GM23338 (cell line): ENCODE data around the gene OMP. TPM values are rescaled to one million over a fixed set of nuclear protein-coding genes. Genes with fewer than 3 reads are reported as not detected.

Experiments used
- ATAC-seq: fragments of 200-7000 bp; cut with Tn5 transposase; 3 replicates; pipeline ENCODE4 v1.9.1; 2020
- DNase-seq: peaks from one replicate; pipeline ENCODE4 v3.0.0-alpha.2; 2015; ENCODE audit warnings: low spot score
- H2AFZ ChIP-seq: fragments of 200-600 bp; sonication (generic); 2 replicates; pipeline ENCODE4 v1.8.0; 2016; ENCODE audit warnings: antibody characterized with exemption, mild to moderate bottlenecking, moderate library complexity
- H3F3A ChIP-seq: fragments of 200-600 bp; sonication (generic); replicated peaks from 2 replicates; pipeline ENCODE4 v1.8.0; 2017; ENCODE audit warnings: antibody characterized with exemption, mixed run types, low read depth
- H3K27ac ChIP-seq: fragments of 200-600 bp; sonication (generic); 2 replicates; pipeline ENCODE4 v1.6.1; 2016; ENCODE audit warnings: low read depth
- H3K27me3 ChIP-seq: fragments of 200-600 bp; sonication (generic); 2 replicates; pipeline ENCODE4 v1.8.0; 2016; ENCODE audit warnings: mild to moderate bottlenecking, mixed run types, moderate library complexity; ENCODE audit not compliant: insufficient read depth
- H3K36me3 ChIP-seq: fragments of 200-600 bp; sonication (generic); 2 replicates; pipeline ENCODE4 v1.8.0; 2016; ENCODE audit warnings: mild to moderate bottlenecking; ENCODE audit not compliant: insufficient read depth
- H3K4me1 ChIP-seq: fragments of 200-600 bp; sonication (generic); 2 replicates; pipeline ENCODE4 v1.8.0; 2016; ENCODE audit warnings: mild to moderate bottlenecking, moderate library complexity; ENCODE audit not compliant: insufficient read depth
- H3K4me2 ChIP-seq: fragments of 200-600 bp; sonication (generic); 2 replicates; pipeline ENCODE4 v1.7.1; 2017; ENCODE audit warnings: mixed run types
- H3K4me3 ChIP-seq: fragments of 200-600 bp; sonication (generic); 2 replicates; pipeline ENCODE4 v1.6.1; 2016; ENCODE audit warnings: mixed run types
- H3K79me2 ChIP-seq: fragments of 200-600 bp; sonication (generic); replicated peaks from 2 replicates; pipeline ENCODE4 v1.8.0; 2017; ENCODE audit warnings: mild to moderate bottlenecking; ENCODE audit not compliant: insufficient read depth
- H3K9me2 ChIP-seq: fragments of 200-600 bp; sonication (generic); 2 replicates; pipeline ENCODE4 v1.8.0; 2017; ENCODE audit not compliant: insufficient read depth
- H4K20me1 ChIP-seq: fragments of 200-600 bp; sonication (generic); replicated peaks from 2 replicates; pipeline ENCODE4 v1.8.0; 2017; ENCODE audit warnings: mild to moderate bottlenecking; ENCODE audit not compliant: insufficient read depth
- H3K27ac Mint-ChIP-seq: 2 replicates; pipeline ENCODE4 v1.8.0; 2020; ENCODE audit warnings: inconsistent platforms, mild to moderate bottlenecking, moderate library complexity, mixed read lengths
- H3K27me3 Mint-ChIP-seq: 3 replicates; pipeline ENCODE4 v1.8.0; 2022; ENCODE audit warnings: low read depth, mild to moderate bottlenecking, moderate library complexity, mixed read lengths, inconsistent platforms; ENCODE audit not compliant: insufficient read depth, poor library complexity
- H3K36me3 Mint-ChIP-seq: 3 replicates; pipeline ENCODE4 v1.8.0; 2021; ENCODE audit warnings: low read depth, mild to moderate bottlenecking, inconsistent platforms, moderate library complexity, mixed read lengths
- H3K4me1 Mint-ChIP-seq: 3 replicates; pipeline ENCODE4 v1.8.0; 2020; ENCODE audit warnings: mild to moderate bottlenecking, inconsistent platforms, mixed read lengths
- H3K4me3 Mint-ChIP-seq: 3 replicates; pipeline ENCODE4 v1.8.0; 2021; ENCODE audit warnings: moderate library complexity, mild to moderate bottlenecking, inconsistent platforms, mixed read lengths
- H3K9me3 Mint-ChIP-seq: 3 replicates; pipeline ENCODE4 v1.8.0; 2020; ENCODE audit warnings: moderate library complexity, mild to moderate bottlenecking, inconsistent platforms, mixed read lengths
- CREB1 ChIP-seq: fragments of 250-450 bp; sonication (Bioruptor Pico); IDR thresholded peaks from 2 replicates; pipeline ENCODE4 v1.5.0; 2020; ENCODE audit warnings: low read depth, mild to moderate bottlenecking, moderate library complexity
- EZH2 ChIP-seq: fragments of 200-600 bp; sonication (generic); IDR thresholded peaks from one replicate; pipeline ENCODE4 v1.8.0; 2017; ENCODE audit warnings: antibody characterized with exemption, mild to moderate bottlenecking, low read depth; ENCODE audit not compliant: unreplicated experiment
- EZH2phosphoT487 ChIP-seq: fragments of 200-600 bp; sonication (generic); IDR thresholded peaks from one replicate; pipeline ENCODE4 v1.8.1; 2018; ENCODE audit warnings: antibody characterized with exemption; ENCODE audit not compliant: unreplicated experiment
- JUNB ChIP-seq: IDR thresholded peaks from one replicate; pipeline ENCODE4 v1.6.1; 2016; ENCODE audit warnings: antibody characterized with exemption; ENCODE audit not compliant: unreplicated experiment
- NANOG ChIP-seq: IDR thresholded peaks from 2 replicates; pipeline ENCODE4 v1.6.1; 2016; ENCODE audit warnings: antibody characterized with exemption, borderline replicate concordance
- POLR2AphosphoS5 ChIP-seq: IDR thresholded peaks from 2 replicates; pipeline ENCODE4 v1.6.1; 2016; ENCODE audit warnings: antibody characterized with exemption, low read depth
- ZNF331 ChIP-seq: fragments of 250-450 bp; sonication (Bioruptor Pico); IDR thresholded peaks from 2 replicates; pipeline ENCODE4 v1.5.0; 2020; ENCODE audit warnings: low read depth, mild to moderate bottlenecking, moderate library complexity
- polyA plus RNA-seq: library from polyadenylated mRNA; unstranded; fragments of >200 nt; fragmentation: Nextera tagmentation; extraction: Ambion mirVana; gene quantifications from 2 replicates; pipeline ENCODE4 v1.2.1, GENCODE V29; 2016
- total RNA-seq: library from RNA; depleted of rRNA; stranded (reverse); fragments of >200 nt; shearing (Covaris generic); gene quantifications from 2 replicates; pipeline ENCODE4 v1.2.3, GENCODE V29; 2014
- TF ChIP-seq, protein P1 (sequence below): fragments of 250-450 bp; sonication (Bioruptor Pico); IDR thresholded peaks from 2 replicates; pipeline ENCODE4 v1.5.0; 2020; ENCODE audit warnings: mild to moderate bottlenecking, moderate library complexity
- TF ChIP-seq, protein P2 (sequence below), 2 experiments: fragments of 200-600 bp in 1 of 2; sonication (generic) in 1 of 2; conservative IDR thresholded peaks; 2 replicates each; pipeline versions ENCODE4 v1.5.1 to v1.6.1; 2016 to 2017; ENCODE audit warnings: antibody characterized with exemption in 2 of 2, low read depth in 2 of 2, mild to moderate bottlenecking in 2 of 2, moderate library complexity in 1 of 2
- TF ChIP-seq, protein P3 (sequence below): IDR thresholded peaks from 2 replicates; pipeline ENCODE4 v1.6.1; 2016; ENCODE audit warnings: antibody characterized with exemption

Gene OMP
- total and polyA plus RNA-seq, 2 experiments from 2014 or later: 1.0 TPM; not detected in 1

- TF ChIP-seq CREB1 (no peak), EZH2 (no peak)
- TF ChIP-seq, protein P1, sequence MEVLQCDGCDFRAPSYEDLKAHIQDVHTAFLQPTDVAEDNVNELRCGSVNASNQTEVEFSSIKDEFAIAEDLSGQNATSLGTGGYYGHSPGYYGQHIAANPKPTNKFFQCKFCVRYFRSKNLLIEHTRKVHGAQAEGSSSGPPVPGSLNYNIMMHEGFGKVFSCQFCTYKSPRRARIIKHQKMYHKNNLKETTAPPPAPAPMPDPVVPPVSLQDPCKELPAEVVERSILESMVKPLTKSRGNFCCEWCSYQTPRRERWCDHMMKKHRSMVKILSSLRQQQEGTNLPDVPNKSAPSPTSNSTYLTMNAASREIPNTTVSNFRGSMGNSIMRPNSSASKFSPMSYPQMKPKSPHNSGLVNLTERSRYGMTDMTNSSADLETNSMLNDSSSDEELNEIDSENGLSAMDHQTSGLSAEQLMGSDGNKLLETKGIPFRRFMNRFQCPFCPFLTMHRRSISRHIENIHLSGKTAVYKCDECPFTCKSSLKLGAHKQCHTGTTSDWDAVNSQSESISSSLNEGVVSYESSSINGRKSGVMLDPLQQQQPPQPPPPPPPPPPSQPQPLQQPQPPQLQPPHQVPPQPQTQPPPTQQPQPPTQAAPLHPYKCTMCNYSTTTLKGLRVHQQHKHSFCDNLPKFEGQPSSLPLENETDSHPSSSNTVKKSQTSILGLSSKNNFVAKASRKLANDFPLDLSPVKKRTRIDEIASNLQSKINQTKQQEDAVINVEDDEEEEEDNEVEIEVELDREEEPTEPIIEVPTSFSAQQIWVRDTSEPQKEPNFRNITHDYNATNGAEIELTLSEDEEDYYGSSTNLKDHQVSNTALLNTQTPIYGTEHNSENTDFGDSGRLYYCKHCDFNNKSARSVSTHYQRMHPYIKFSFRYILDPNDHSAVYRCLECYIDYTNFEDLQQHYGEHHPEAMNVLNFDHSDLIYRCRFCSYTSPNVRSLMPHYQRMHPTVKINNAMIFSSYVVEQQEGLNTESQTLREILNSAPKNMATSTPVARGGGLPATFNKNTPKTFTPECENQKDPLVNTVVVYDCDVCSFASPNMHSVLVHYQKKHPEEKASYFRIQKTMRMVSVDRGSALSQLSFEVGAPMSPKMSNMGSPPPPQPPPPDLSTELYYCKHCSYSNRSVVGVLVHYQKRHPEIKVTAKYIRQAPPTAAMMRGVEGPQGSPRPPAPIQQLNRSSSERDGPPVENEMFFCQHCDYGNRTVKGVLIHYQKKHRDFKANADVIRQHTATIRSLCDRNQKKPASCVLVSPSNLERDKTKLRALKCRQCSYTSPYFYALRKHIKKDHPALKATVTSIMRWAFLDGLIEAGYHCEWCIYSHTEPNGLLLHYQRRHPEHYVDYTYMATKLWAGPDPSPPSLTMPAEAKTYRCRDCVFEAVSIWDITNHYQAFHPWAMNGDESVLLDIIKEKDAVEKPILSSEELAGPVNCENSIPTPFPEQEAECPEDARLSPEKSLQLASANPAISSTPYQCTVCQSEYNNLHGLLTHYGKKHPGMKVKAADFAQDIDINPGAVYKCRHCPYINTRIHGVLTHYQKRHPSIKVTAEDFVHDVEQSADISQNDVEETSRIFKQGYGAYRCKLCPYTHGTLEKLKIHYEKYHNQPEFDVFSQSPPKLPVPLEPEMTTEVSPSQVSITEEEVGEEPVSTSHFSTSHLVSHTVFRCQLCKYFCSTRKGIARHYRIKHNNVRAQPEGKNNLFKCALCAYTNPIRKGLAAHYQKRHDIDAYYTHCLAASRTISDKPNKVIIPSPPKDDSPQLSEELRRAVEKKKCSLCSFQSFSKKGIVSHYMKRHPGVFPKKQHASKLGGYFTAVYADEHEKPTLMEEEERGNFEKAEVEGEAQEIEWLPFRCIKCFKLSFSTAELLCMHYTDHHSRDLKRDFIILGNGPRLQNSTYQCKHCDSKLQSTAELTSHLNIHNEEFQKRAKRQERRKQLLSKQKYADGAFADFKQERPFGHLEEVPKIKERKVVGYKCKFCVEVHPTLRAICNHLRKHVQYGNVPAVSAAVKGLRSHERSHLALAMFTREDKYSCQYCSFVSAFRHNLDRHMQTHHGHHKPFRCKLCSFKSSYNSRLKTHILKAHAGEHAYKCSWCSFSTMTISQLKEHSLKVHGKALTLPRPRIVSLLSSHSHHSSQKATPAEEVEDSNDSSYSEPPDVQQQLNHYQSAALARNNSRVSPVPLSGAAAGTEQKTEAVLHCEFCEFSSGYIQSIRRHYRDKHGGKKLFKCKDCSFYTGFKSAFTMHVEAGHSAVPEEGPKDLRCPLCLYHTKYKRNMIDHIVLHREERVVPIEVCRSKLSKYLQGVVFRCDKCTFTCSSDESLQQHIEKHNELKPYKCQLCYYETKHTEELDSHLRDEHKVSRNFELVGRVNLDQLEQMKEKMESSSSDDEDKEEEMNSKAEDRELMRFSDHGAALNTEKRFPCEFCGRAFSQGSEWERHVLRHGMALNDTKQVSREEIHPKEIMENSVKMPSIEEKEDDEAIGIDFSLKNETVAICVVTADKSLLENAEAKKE: no peak
Measured at GRCh38 chr11:77149716-77150392, 47.2 kb downstream of the OMP start (continued).

DNA sequence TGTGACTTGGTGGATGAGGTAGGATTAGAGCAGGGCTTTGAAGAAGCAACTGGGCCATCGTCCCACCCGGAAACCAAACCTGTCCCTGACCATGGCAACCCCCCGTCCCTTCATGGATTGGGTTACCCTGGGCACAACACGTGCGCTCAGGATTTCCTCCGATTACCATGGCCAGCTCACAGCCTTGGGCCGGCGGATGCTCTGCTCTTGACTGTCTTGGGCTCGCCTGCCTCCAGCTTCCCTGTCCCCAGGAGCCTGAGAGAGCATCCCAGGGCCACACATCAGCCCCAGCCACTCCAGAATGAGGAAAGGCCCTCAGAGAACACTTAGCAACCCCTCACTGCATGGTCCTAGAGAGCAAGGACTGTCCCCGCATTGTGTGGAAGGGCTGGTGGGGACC, 48.2 kb downstream of the OMP start:
- no peaks in the 10 kb centered on the region for H3K36me3 Mint-ChIP-seq
- Histone ChIP-seq H3K36me3 (no peaks in the 10 kb centered on the region), H3K4me3 (no peak overlapping the region), H3K79me2 (no peaks in the 10 kb centered on the region), H3K27me3 (no peaks in the 10 kb centered on the region), H3K4me2 (no peak overlapping the region), H4K20me1 (no peaks in the 10 kb centered on the region), H2AFZ (no peak overlapping the region), H3K4me1 (peaks cover 12% of the 10 kb centered on the region), H3K9me2 (no peaks in the 10 kb centered on the region), H3K27ac (no peak overlapping the region), H3F3A (no peaks in the 10 kb centered on the region)
- no peak overlapping the region for H3K4me3 Mint-ChIP-seq
- H3K27ac Mint-ChIP-seq: no peak overlapping the region
- peaks cover 29% of the 10 kb centered on the region for H3K4me1 Mint-ChIP-seq
- DNase-seq (no peak), ATAC-seq (no peak)
- H3K9me3 Mint-ChIP-seq: no peaks in the 10 kb centered on the region
- peaks cover 21% of the 10 kb centered on the region for H3K27me3 Mint-ChIP-seq
- no peak for TF ChIP-seq CREB1
- no peak for TF ChIP-seq NANOG
- TF ChIP-seq, protein P2, sequence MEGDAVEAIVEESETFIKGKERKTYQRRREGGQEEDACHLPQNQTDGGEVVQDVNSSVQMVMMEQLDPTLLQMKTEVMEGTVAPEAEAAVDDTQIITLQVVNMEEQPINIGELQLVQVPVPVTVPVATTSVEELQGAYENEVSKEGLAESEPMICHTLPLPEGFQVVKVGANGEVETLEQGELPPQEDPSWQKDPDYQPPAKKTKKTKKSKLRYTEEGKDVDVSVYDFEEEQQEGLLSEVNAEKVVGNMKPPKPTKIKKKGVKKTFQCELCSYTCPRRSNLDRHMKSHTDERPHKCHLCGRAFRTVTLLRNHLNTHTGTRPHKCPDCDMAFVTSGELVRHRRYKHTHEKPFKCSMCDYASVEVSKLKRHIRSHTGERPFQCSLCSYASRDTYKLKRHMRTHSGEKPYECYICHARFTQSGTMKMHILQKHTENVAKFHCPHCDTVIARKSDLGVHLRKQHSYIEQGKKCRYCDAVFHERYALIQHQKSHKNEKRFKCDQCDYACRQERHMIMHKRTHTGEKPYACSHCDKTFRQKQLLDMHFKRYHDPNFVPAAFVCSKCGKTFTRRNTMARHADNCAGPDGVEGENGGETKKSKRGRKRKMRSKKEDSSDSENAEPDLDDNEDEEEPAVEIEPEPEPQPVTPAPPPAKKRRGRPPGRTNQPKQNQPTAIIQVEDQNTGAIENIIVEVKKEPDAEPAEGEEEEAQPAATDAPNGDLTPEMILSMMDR (conservative IDR thresholded peaks at IDR 0.05; ENCODE audit: low read depth in 2 of 2): no peak
- no peak for TF ChIP-seq EZH2
- TF ChIP-seq POLR2AphosphoS5: no peak
- TF ChIP-seq, protein P3, sequence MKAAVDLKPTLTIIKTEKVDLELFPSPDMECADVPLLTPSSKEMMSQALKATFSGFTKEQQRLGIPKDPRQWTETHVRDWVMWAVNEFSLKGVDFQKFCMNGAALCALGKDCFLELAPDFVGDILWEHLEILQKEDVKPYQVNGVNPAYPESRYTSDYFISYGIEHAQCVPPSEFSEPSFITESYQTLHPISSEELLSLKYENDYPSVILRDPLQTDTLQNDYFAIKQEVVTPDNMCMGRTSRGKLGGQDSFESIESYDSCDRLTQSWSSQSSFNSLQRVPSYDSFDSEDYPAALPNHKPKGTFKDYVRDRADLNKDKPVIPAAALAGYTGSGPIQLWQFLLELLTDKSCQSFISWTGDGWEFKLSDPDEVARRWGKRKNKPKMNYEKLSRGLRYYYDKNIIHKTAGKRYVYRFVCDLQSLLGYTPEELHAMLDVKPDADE: no peak
- TF ChIP-seq ZNF331 (CRISPR knock-in tag): no peak
- no peak for TF ChIP-seq JUNB
- no peak for TF ChIP-seq EZH2phosphoT487
